ENCODE data around the gene PRKCE. TPM values are rescaled to one million over a fixed set of nuclear protein-coding genes. Genes with fewer than 3 reads are reported as not detected.

Gene PRKCE
- total RNA-seq, 2 experiments from 2014 or later = 24.9 to 26.2 TPM

- H3K9me3 Mint-ChIP-seq = no peaks in the 10 kb centered on the region
- CTCF ChIA-PET = no interaction called here
- peaks cover 8% of the 10 kb centered on the region for H3K36me3 ChIP-seq (ENCODE audit: insufficient read depth, low read length)
- H3K27me3 ChIP-seq (ENCODE audit: control insufficient read depth in 1 of 2, insufficient read depth in 2 of 2, low read length in 2 of 2) = no peaks in the 10 kb centered on the region
- ATAC-seq (ENCODE audit: poor library complexity) (no peak), DNase-seq (no peak)
- H3K4me1 ChIP-seq (ENCODE audit: insufficient read depth, low read length) = no peaks in the 10 kb centered on the region
- H3K4me1 Mint-ChIP-seq (ENCODE audit: low read depth) = no peaks in the 10 kb centered on the region
- no peak for TF ChIP-seq CTCF (IDR thresholded peaks at IDR 0.05)
- no peaks in the 10 kb centered on the region for H3K9me3 ChIP-seq (ENCODE audit: control insufficient read depth in 1 of 2, insufficient read depth in 1 of 2, low read length in 2 of 2)
- H3K27ac ChIP-seq (ENCODE audit: low read depth in 1 of 2, low read length in 2 of 2) = no peak overlapping the region
- intact Hi-C loops (cut with DNase I, micrococcal nuclease) = no loop called here
- no peak overlapping the region for H3K27ac Mint-ChIP-seq
- H3K27me3 Mint-ChIP-seq = no peaks in the 10 kb centered on the region
- no peak overlapping the region for H3K4me3 ChIP-seq (ENCODE audit: low read length)
- POLR2A ChIA-PET = interaction anchor here (0.6 kb wide), 1 partner anchor 33 kb away, joined by 4 read pairs; no protein-coding TSS in a partner anchor
- H3K4me3 Mint-ChIP-seq = no peak overlapping the region
- H3K36me3 Mint-ChIP-seq (ENCODE audit: low read depth) = peaks cover 34% of the 10 kb centered on the region
Observed at GRCh38 chr2:46002507-46002883, 351.0 kb downstream of the PRKCE start.

GRCh38 chr2:46002947-46003346, 351.5 kb downstream of the PRKCE start:
- no peak overlapping the region for H3K27ac Mint-ChIP-seq
- POLR2A ChIA-PET = interaction anchor here (0.6 kb wide), 1 partner anchor 34 kb away, joined by 4 read pairs; no protein-coding TSS in a partner anchor
- intact Hi-C loops (cut with DNase I, micrococcal nuclease) = no loop called here
- H3K4me1 Mint-ChIP-seq (ENCODE audit: low read depth) = no peaks in the 10 kb centered on the region
- Histone ChIP-seq H3K4me3 (ENCODE audit: low read length) (no peak overlapping the region), H3K27me3 (ENCODE audit: control insufficient read depth in 1 of 2, insufficient read depth in 2 of 2, low read length in 2 of 2) (no peaks in the 10 kb centered on the region), H3K4me1 (ENCODE audit: insufficient read depth, low read length) (no peaks in the 10 kb centered on the region), H3K27ac (ENCODE audit: low read depth in 1 of 2, low read length in 2 of 2) (no peak overlapping the region), H3K36me3 (ENCODE audit: insufficient read depth, low read length) (peaks cover 8% of the 10 kb centered on the region), H3K9me3 (ENCODE audit: control insufficient read depth in 1 of 2, insufficient read depth in 1 of 2, low read length in 2 of 2) (no peaks in the 10 kb centered on the region)
- H3K9me3 Mint-ChIP-seq = no peaks in the 10 kb centered on the region
- TF ChIP-seq CTCF (IDR thresholded peaks at IDR 0.05) = no peak
- H3K27me3 Mint-ChIP-seq = no peaks in the 10 kb centered on the region
- CTCF ChIA-PET = no interaction called here
- H3K36me3 Mint-ChIP-seq (ENCODE audit: low read depth) = peaks cover 38% of the 10 kb centered on the region
- ATAC-seq (ENCODE audit: poor library complexity) = no peak
- no peak for DNase-seq
- H3K4me3 Mint-ChIP-seq = no peak overlapping the region

GRCh38 chr2:46003903-46004473, 352.5 kb downstream of the PRKCE start:
- DNase-seq = no peak
- peaks cover 46% of the 10 kb centered on the region for H3K36me3 Mint-ChIP-seq (ENCODE audit: low read depth)
- TF ChIP-seq CTCF (IDR thresholded peaks at IDR 0.05) = no peak
- POLR2A ChIA-PET = no interaction called here
- intact Hi-C loops (cut with DNase I, micrococcal nuclease) = no loop called here
- Histone ChIP-seq H3K27ac (ENCODE audit: low read depth in 1 of 2, low read length in 2 of 2) (no peak overlapping the region), H3K4me3 (ENCODE audit: low read length) (no peak overlapping the region), H3K9me3 (ENCODE audit: control insufficient read depth in 1 of 2, insufficient read depth in 1 of 2, low read length in 2 of 2) (no peaks in the 10 kb centered on the region), H3K36me3 (ENCODE audit: insufficient read depth, low read length) (peaks cover 8% of the 10 kb centered on the region), H3K27me3 (ENCODE audit: control insufficient read depth in 1 of 2, insufficient read depth in 2 of 2, low read length in 2 of 2) (no peaks in the 10 kb centered on the region), H3K4me1 (ENCODE audit: insufficient read depth, low read length) (no peaks in the 10 kb centered on the region)
- CTCF ChIA-PET = no interaction called here
- H3K27me3 Mint-ChIP-seq = no peaks in the 10 kb centered on the region
- H3K9me3 Mint-ChIP-seq = no peaks in the 10 kb centered on the region
- H3K27ac Mint-ChIP-seq = no peak overlapping the region
- ATAC-seq (ENCODE audit: poor library complexity) = no peak
- no peaks in the 10 kb centered on the region for H3K4me1 Mint-ChIP-seq (ENCODE audit: low read depth)
- H3K4me3 Mint-ChIP-seq = no peak overlapping the region
